Endothelial cell of umbilical vein (primary cell): ENCODE data around the gene POLR1H. TPM values are rescaled to one million over a fixed set of nuclear protein-coding genes. Genes with fewer than 3 reads are reported as not detected.

ENCODE experiments used
- BruUV-seq: library from RNA; stranded (reverse); fragments of 400-500 nt; replicated peaks from 2 replicates; lab custom pipeline; 2021; lab: Mats Ljungman, UMichigan
- CTCF ChIA-PET: fragments of 300-600, 350-600 bp; sonication (Branson Sonifier 250); formaldehyde crosslinking; loops from one replicate; lab custom pipeline; 2021; ENCODE audit warnings: antibody characterized with exemption, inconsistent platforms; lab: Charles Lee
- POLR2A ChIA-PET: fragments of 300-600, 350-600 bp; sonication (Branson Sonifier 250); formaldehyde crosslinking; loops from one replicate; lab custom pipeline; 2021; ENCODE audit warnings: antibody characterized with exemption, inconsistent platforms; lab: Charles Lee
- DNase-seq: peaks from one replicate; pipeline ENCODE4 v3.0.0-alpha.2; 2011; ENCODE audit warnings: low read depth, low spot score
- FAIRE-seq: peaks from 2 replicates; lab custom pipeline; 2011; peaks lifted over from hg19 to GRCh38; lab: Jason Lieb, UNC
- H2AFZ ChIP-seq: 2 replicates; pipeline ENCODE4 v1.6.0; 2012; ENCODE audit warnings: low read depth, low read length, control low read depth, inconsistent platforms
- H3K27ac ChIP-seq: 2 replicates; pipeline ENCODE4 v1.5.1; 2011; ENCODE audit warnings: low read depth, mild to moderate bottlenecking, control low read depth, low read length, moderate library complexity; ENCODE audit not compliant: insufficient read depth
- H3K27me3 ChIP-seq, 2 experiments: 2 replicates each; pipeline versions ENCODE4 v1.6.0 to v1.6.1; 2011; ENCODE audit warnings: low read length in 2 of 2, mixed read lengths in 1 of 2; ENCODE audit not compliant: control insufficient read depth in 2 of 2, insufficient read depth in 2 of 2
- H3K36me3 ChIP-seq, 2 experiments: 2 replicates in 1 of 2; 3 replicates in 1 of 2; pipeline ENCODE4 v1.5.1; 2011; ENCODE audit warnings: low read length in 2 of 2, mild to moderate bottlenecking in 1 of 2, moderate library complexity in 1 of 2; ENCODE audit not compliant: control insufficient read depth in 2 of 2, insufficient read depth in 2 of 2; ENCODE audit errors: extremely low read depth in 1 of 2
- H3K4me1 ChIP-seq: 3 replicates; pipeline ENCODE4 v1.5.1; 2011; ENCODE audit warnings: mild to moderate bottlenecking, low read length; ENCODE audit not compliant: control insufficient read depth, insufficient read depth; ENCODE audit errors: extremely low read depth
- H3K4me2 ChIP-seq: 2 replicates; pipeline ENCODE4 v1.6.1; 2011; ENCODE audit warnings: low read length, control low read depth, mixed read lengths; ENCODE audit not compliant: insufficient read depth
- H3K4me3 ChIP-seq, 3 experiments: fragments of 200-600 bp in 1 of 3; sonication (generic), shearing (Covaris generic) in 1 of 3; replicated peaks in 1 of 3; 2 replicates each; pipeline ENCODE4 v1.5.1; 2011 to 2016; ENCODE audit warnings: control low read depth in 3 of 3, low read length in 3 of 3, mild to moderate bottlenecking in 2 of 3, inconsistent platforms in 1 of 3, low read depth in 1 of 3, moderate library complexity in 1 of 3; ENCODE audit not compliant: insufficient read depth in 1 of 3
- H3K79me2 ChIP-seq: 2 replicates; pipeline ENCODE4 v1.6.0; 2012; ENCODE audit warnings: low read length, inconsistent platforms; ENCODE audit not compliant: control insufficient read depth, insufficient read depth
- H3K9ac ChIP-seq: replicated peaks from 2 replicates; pipeline ENCODE3; 2011; ENCODE audit warnings: low read length, control low read depth; ENCODE audit not compliant: insufficient read depth; ENCODE audit errors: extremely low read depth
- H3K9me1 ChIP-seq: replicated peaks from 3 replicates; pipeline ENCODE4 v1.6.0; 2011; ENCODE audit warnings: mild to moderate bottlenecking, low read length; ENCODE audit not compliant: control insufficient read depth, insufficient read depth; ENCODE audit errors: extremely low read depth
- H3K9me3 ChIP-seq: replicated peaks from 2 replicates; pipeline ENCODE4 v1.5.1; 2012; ENCODE audit warnings: low read length, inconsistent platforms; ENCODE audit not compliant: control insufficient read depth, insufficient read depth
- H4K20me1 ChIP-seq: replicated peaks from 2 replicates; pipeline ENCODE3; 2011; ENCODE audit warnings: mild to moderate bottlenecking, low read length; ENCODE audit not compliant: control insufficient read depth, insufficient read depth; ENCODE audit errors: extremely low read depth
- EZH2 ChIP-seq: IDR thresholded peaks from 2 replicates; pipeline ENCODE4 v1.6.1; 2012; ENCODE audit warnings: borderline replicate concordance, low read depth, mild to moderate bottlenecking, moderate library complexity, low read length, inconsistent platforms; ENCODE audit not compliant: severe bottlenecking
- JUN ChIP-seq: IDR thresholded peaks from 2 replicates; pipeline ENCODE4 v1.6.1; 2011; ENCODE audit warnings: borderline replicate concordance, low read depth; ENCODE audit not compliant: insufficient read length, insufficient read depth
- MYC ChIP-seq: IDR thresholded peaks from one replicate; pipeline ENCODE4 v1.6.1; 2011; ENCODE audit warnings: mild to moderate bottlenecking, low read depth, low read length
- POLR2A ChIP-seq: IDR thresholded peaks from 2 replicates; pipeline ENCODE4 v1.6.1; 2012; ENCODE audit warnings: low read depth, mild to moderate bottlenecking, control low read depth, low read length
- POLR2AphosphoS5 ChIP-seq: IDR thresholded peaks from 2 replicates; pipeline ENCODE4 v1.6.1; 2012; ENCODE audit warnings: low read depth, mild to moderate bottlenecking, control low read depth, low read length, moderate library complexity; ENCODE audit not compliant: insufficient read depth
- dilution Hi-C: fragments of 300-500 bp; cut with MboI; formaldehyde crosslinking; loops from one replicate; pipeline ENCODE4 v1.15.0; 2019; ENCODE audit warnings: low sequenced_read_pairs; ENCODE audit not compliant: extremely low pct_ligation_motif_present
- intact Hi-C: fragments of 100-400 bp; cut with micrococcal nuclease; formaldehyde crosslinking; loops from one replicate; pipeline ENCODE4 v1.10.0; 2022
- polyA plus RNA-seq, 4 experiments: library from polyadenylated mRNA; depleted of rRNA in 3 of 4; stranded (reverse) in 3 of 4; unstranded in 1 of 4; fragments of >200 nt; gene quantifications; 2 replicates each; pipeline versions ENCODE4 v1.2.1 to v1.2.3, GENCODE V29; 2011 to 2012; ENCODE audit warnings: missing spikeins in 1 of 4
- total RNA-seq: library from RNA; stranded (reverse); gene quantifications from 2 replicates; pipeline ENCODE4 v1.2.3, GENCODE V29; 2021

Gene POLR1H
- total and polyA plus RNA-seq, 2 donors (not counting 3 experiments of a cell fraction or from before 2014, with no cell fraction given): 32.5 to 65.3 TPM

GRCh38 chr6:30111266-30111856 lies 50.3 kb downstream of the POLR1H start:
- intact Hi-C loops (no loop called here), dilution Hi-C loops (no loop called here)
- no peak for DNase-seq
- no peaks in the 10 kb centered on the region for H3K79me2 ChIP-seq
- H3K4me1 ChIP-seq: no peaks in the 10 kb centered on the region
- no peaks in the 10 kb centered on the region for H3K36me3 ChIP-seq
- no peak overlapping the region for H2AFZ ChIP-seq
- FAIRE-seq: no peak
- peaks cover 41 to 49% of the 10 kb centered on the region in 2 experiments for H3K27me3 ChIP-seq
- ChIA-PET CTCF (interaction anchor here (1.0 to 2.2 kb wide), 5 partner anchors 8 to 21 kb away, joined by 4 to 14 read pairs (median 7); no protein-coding TSS in a partner anchor), POLR2A (no interaction called here)
- H4K20me1 ChIP-seq: no peaks in the 10 kb centered on the region
- no peak overlapping the region for H3K9ac ChIP-seq
- H3K27ac ChIP-seq: no peak overlapping the region
- BruUV-seq: no TSS peak
- no peak for TF ChIP-seq POLR2A
- peak; percentile 19 for TF ChIP-seq EZH2
- no peak overlapping the region for H3K4me2 ChIP-seq
- no peak overlapping the region for H3K4me3 ChIP-seq
- no peaks in the 10 kb centered on the region for H3K9me1 ChIP-seq
- no peaks in the 10 kb centered on the region for H3K9me3 ChIP-seq

- Histone ChIP-seq H3K79me2 (no peaks in the 10 kb centered on the region), H3K4me3 (no peak overlapping the region), H3K27me3 (peaks cover 40 to 49% of the 10 kb centered on the region in 2 experiments), H3K9me3 (no peaks in the 10 kb centered on the region), H3K9me1 (no peaks in the 10 kb centered on the region), H3K27ac (no peak overlapping the region), H3K36me3 (no peaks in the 10 kb centered on the region), H3K9ac (no peak overlapping the region), H4K20me1 (no peaks in the 10 kb centered on the region), H3K4me2 (no peak overlapping the region), H2AFZ (no peak overlapping the region), H3K4me1 (no peaks in the 10 kb centered on the region)
- ChIA-PET POLR2A (no interaction called here), CTCF (interaction anchor here (1.3 to 2.2 kb wide), 3 partner anchors 9 to 19 kb away, joined by 7 to 14 read pairs (median 7); no protein-coding TSS in a partner anchor)
- BruUV-seq: no TSS peak
- intact Hi-C loops (no loop called here), dilution Hi-C loops (no loop called here)
- TF ChIP-seq POLR2AphosphoS5 (no peak), JUN (no peak), EZH2 (no peak), MYC (no peak)
- DNase-seq (no peak), FAIRE-seq (no peak)
Observed at GRCh38 chr6:30112402-30112994, 51.4 kb downstream of the POLR1H start.
